ENCODE measurements around the gene C9orf153.

The C9orf153 gene

GRCh38 chr9:86279839-86280238 is 20.4 kb upstream of the C9orf153 start:
- TF ChIP-seq CTCF (IDR thresholded peaks at IDR 0.05; ENCODE audit: insufficient read depth, low read length, poor library complexity, severe bottlenecking): no peak
- DNase-seq (ENCODE audit: extremely low read depth, insufficient read length): no peak
- no peaks in the 10 kb centered on the region for H3K27me3 ChIP-seq (replicated peaks; ENCODE audit: control insufficient read depth, insufficient read depth, low read length)
- no peak overlapping the region for H3K4me3 ChIP-seq (replicated peaks; ENCODE audit: low read depth, low read length)
- H3K36me3 ChIP-seq (ENCODE audit: control insufficient read depth, insufficient read depth, low read length): no peaks in the 10 kb centered on the region

- no peak for TF ChIP-seq CTCF (IDR thresholded peaks at IDR 0.05; ENCODE audit: insufficient read depth, low read length, poor library complexity, severe bottlenecking)
- Histone ChIP-seq H3K4me3 (replicated peaks; ENCODE audit: low read depth, low read length) (no peak overlapping the region), H3K36me3 (ENCODE audit: control insufficient read depth, insufficient read depth, low read length) (peaks cover 3% of the 10 kb centered on the region; the same call in 1 of the 2 replicates), H3K27me3 (replicated peaks; ENCODE audit: control insufficient read depth, insufficient read depth, low read length) (no peaks in the 10 kb centered on the region)
- DNase-seq (ENCODE audit: extremely low read depth, insufficient read length): no peak
Measured at GRCh38 chr9:86277072-86277471, 17.6 kb upstream of the C9orf153 start.

DNA sequence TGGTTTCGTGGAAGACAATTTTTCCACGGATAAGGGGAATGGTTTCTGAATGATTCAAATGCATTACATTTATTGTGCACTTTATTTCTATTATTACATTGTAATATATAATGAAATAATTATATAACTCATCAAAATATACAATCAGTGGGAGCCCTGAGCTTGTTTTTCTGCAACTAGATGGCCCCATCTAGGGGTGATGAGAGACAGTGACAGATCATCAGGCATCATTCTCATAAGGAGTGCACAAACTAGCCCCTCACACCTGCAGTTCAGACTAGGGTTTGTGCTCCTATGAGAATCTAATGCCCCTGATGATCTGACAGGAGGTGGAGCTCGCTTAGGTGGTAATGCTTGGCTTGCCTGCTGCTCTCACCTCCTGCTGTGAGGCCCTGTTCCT is 16.5 kb upstream of the C9orf153 start:
- no peak overlapping the region for H3K4me3 ChIP-seq (replicated peaks; ENCODE audit: low read depth, low read length)
- no peak for DNase-seq (ENCODE audit: extremely low read depth, insufficient read length)
- TF ChIP-seq CTCF (IDR thresholded peaks at IDR 0.05; ENCODE audit: insufficient read depth, low read length, poor library complexity, severe bottlenecking): peak; percentile 23
- H3K27me3 ChIP-seq (replicated peaks; ENCODE audit: control insufficient read depth, insufficient read depth, low read length): no peaks in the 10 kb centered on the region
- H3K36me3 ChIP-seq (ENCODE audit: control insufficient read depth, insufficient read depth, low read length): peaks cover 6% of the 10 kb centered on the region

- H3K4me3 ChIP-seq (replicated peaks; ENCODE audit: low read depth, low read length): no peak overlapping the region
- no peaks in the 10 kb centered on the region for H3K27me3 ChIP-seq (replicated peaks; ENCODE audit: control insufficient read depth, insufficient read depth, low read length)
- TF ChIP-seq CTCF (IDR thresholded peaks at IDR 0.05; ENCODE audit: insufficient read depth, low read length, poor library complexity, severe bottlenecking): no peak
- no peak for DNase-seq (ENCODE audit: extremely low read depth, insufficient read length)
- peaks cover 6% of the 10 kb centered on the region for H3K36me3 ChIP-seq (ENCODE audit: control insufficient read depth, insufficient read depth, low read length)
Measured at GRCh38 chr9:86274821-86275643, 15.6 kb upstream of the C9orf153 start.

- peaks cover 6% of the 10 kb centered on the region for H3K36me3 ChIP-seq (ENCODE audit: control insufficient read depth, insufficient read depth, low read length)
Measured at GRCh38 chr9:86272221-86272620, 12.8 kb upstream of the C9orf153 start.

More at GRCh38 chr9:86272221-86272620, 12.8 kb upstream of the C9orf153 start:
- DNase-seq (ENCODE audit: extremely low read depth, insufficient read length): no peak
- no peak overlapping the region for H3K4me3 ChIP-seq (replicated peaks; ENCODE audit: low read depth, low read length)
- no peak for TF ChIP-seq CTCF (IDR thresholded peaks at IDR 0.05; ENCODE audit: insufficient read depth, low read length, poor library complexity, severe bottlenecking)
- H3K27me3 ChIP-seq (replicated peaks; ENCODE audit: control insufficient read depth, insufficient read depth, low read length): no peaks in the 10 kb centered on the region
